NK-92 (cell line): ENCODE results near the gene DGKI.

Experiments used
- DNase-seq: peaks from one replicate; lab custom pipeline; 2025; ENCODE audit not compliant: unreplicated experiment; lab: John Stamatoyannopoulos, UW

The DGKI gene

DNA sequence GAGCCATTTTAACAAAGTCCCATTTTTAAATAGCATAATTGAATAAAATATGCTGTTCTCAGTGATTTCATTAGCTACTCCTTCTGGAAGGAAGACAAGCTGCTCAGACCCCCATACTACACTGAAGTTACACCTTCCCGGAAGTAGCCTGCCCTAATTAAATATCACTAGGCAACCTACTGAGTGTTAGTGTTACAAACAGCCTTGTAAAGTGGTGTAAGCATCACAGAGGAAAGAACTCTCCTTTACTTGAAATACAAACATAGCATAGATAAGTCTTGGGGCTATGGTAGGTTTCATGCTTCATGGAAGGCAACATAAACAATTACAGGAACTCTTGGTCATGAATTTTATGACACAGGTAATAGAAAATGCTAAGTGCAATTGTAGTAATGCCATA lies 459.8 kb downstream of the DGKI start:
- no peak for DNase-seq

DNA sequence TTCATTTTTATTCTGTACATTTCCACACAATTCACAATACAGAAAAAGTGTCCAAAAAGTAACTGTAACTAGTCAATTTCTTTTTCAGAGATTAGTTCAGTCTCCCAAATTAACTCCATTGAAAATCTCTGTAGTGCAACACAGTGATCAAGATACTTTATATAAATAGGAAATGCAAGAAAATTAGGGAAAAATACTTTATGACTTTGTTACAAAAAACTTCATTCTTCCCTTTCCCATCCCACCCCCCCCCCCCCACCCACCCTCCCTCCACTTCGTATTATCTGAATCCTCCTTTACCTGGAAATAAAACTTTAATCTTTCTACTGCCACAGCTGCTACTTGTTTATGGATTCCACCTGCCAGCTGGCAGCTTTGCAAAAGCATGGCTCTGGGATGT lies 465.7 kb downstream of the DGKI start:
- no peak for DNase-seq

DNA sequence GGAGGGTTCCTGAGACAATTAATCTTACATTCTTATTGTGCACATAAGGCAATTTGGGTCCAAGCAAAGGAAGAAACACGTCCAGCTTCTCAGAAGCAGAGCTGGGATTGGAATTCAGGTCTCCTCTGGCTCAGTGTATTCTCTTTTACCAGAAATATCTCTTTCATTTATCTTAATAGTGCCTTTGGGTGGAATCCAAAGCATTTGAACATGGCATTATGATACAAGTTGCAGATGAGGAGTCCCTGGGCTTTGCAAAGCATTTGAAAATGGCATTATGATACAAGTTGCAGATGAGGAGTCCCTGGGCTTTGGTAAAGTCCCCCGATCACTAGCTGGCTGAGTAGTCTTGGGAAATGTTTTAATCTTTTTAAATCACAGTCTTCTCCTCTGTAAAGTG lies 473.3 kb downstream of the DGKI start:
- no peak for DNase-seq

DNA sequence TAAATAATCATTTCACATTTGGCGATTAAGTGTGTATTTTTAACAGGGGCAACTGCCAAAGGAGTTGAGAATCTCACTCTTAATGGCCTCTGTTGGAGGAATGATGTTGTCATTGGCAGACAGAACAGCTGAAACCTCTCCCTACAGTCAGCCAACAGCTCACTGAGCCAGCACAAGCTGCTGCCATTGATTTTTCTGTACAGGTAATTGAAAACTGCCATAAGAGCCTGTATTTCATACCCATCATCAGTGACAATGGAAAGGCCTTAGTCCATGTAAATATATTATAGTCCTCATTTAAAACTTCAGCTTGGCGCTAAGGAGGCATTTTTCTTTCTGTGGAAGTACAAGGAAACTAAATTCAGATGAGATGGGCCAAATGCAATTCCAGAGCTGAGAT lies 475.2 kb downstream of the DGKI start:
- DNase-seq: no peak

DNA sequence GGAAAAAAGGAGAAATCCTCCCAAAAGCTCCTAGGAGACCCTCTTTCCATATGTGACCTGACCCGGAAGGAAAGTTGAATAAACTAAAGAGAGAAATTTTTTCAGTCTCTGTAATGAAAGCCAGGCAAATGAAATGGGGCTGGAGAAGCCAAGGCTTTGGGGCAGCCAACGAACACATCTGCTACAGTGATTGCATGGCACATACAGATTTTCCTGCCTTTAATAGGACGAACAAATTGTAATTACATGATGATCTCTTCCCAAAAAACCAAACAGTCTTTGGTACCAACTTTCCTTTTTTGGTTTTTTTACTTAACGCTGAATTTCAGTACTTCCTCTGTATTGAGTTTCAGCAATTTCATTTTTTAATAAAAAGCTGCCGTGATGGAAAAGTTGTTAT lies 479.8 kb downstream of the DGKI start:
- no peak for DNase-seq

DNA sequence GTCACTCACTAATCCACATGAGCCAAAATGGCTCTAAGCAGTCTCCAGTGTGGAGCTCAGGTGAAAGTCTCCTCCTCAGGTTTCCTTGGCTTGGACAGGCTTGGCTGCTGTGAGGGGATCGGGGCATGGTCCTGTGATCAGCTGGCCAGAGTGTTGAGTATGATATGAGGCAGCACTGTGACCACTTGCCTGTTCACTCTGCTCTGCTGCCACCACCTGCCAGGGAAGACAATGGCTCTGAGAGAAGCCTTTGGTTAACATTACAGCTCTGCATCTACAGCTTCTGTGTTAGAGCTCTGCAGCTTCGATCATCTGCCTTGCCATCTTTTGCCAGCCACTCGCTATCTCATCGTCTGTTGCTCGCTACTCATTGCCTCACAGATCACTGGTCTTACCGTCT lies 483.1 kb downstream of the DGKI start:
- DNase-seq: no peak

DNA sequence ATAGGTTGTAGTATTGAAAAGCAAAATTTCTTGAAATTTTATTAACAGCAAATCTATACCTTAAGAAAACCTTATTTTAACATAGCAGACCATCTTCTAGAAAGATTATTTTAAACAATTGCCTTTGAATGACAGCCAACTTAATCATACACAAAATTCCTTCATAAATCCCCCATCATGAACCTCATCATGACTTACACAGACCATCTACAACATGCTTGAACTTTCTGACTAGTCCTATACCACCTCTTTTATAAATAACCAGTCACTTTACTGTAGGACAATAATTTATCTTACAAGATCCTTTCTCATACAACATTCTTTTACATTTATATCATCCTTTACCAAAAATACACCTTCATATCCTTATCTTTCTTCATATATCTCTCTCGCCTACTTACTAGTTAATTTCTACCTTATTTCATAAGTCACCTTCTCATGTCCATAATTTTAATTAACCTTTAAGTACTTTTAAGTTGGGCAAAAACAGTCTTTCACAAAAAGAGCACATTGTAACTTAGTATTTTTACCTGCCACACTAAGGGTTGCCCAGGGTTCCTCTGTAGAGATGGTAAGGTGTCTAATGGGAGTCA lies 486.6 kb downstream of the DGKI start:
- DNase-seq: no peak

DNA sequence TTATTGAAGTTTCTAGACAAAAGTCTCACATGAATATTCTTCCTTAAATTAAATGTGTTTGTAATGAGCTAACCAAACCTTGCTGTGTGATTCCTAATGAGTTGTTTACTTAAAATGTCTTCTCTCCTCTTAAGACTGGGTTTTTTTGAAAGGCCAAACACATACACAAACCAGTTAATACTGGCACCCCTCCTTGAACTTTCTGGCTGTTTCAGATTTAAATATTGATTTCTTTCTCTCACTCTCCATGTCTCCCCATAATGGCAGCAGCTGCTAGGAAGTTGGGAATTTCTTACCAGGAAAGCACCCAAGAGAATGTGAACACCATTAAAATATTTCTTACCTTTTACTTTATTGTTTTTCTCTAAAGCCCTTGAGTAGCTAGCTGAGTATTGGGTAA lies 491.8 kb downstream of the DGKI start:
- DNase-seq: no peak

DNA sequence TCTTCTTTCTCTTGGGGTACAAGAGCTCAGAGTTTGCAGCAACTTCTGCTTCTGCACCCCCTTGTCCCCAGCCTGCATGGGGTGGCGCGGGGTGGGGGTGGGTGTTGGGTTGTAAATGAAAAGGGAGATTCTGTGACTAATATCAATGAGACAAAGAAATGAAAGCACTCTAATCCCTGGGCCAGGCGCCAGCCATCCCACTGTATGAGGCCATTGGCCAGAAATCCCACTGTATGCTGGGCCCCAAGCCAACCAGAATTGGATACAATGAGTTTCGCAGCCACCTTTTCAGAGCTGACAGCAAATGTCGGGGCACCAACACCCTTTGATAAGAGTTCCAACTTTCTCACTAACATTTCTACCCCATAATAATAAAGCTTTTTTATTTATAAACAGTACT lies 492.4 kb downstream of the DGKI start:
- no peak for DNase-seq

DNA sequence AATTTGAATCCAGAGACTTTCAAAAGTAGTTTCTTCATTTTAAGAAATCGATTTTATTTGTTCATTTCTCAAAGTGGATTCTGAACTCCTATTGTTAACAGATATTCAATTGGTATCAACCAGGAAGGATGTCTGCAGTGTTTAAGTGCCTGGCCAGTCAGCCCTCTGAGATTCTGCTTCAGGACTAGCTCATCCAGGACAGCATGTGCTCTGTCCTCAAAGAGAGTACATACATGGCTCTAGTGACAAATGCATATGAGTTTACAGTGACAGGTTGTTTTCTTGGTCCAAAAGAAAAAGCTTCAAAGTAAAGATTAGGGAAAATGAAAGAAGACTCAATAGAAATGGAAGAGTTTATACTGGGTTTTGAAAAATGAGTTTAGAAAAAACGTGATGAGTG lies 494.8 kb downstream of the DGKI start:
- DNase-seq: no peak

DNA sequence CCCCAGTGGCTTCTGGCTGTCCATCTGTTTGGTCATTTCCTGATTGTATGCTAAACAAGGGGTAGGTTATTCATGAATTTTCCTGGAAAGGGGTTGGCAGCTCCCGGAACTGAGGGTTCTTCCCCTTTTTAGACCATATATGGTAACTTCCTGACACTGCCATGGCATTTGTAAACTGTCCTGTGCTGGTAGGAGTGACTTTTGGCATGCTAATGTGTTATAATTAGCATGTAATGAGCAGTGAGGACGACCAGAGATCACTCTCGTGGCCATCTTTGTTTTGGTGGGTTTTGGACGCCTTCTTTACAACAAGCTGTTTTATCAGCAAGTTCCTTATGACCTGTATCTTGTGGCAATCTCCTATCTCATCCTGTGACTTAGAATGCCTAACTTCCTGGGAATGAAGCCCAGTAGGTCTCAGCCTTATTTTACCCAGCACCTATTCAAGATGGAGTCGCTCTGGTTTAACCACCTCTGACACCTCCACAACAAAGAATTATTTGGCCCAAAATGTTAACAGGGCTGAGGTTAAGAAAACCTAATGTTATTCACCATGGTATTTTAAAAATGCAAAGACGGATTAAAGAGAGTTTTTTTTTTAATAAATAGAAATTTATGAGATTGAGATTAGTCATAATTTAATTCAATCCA lies 500.9 kb downstream of the DGKI start:
- no peak for DNase-seq

DNA sequence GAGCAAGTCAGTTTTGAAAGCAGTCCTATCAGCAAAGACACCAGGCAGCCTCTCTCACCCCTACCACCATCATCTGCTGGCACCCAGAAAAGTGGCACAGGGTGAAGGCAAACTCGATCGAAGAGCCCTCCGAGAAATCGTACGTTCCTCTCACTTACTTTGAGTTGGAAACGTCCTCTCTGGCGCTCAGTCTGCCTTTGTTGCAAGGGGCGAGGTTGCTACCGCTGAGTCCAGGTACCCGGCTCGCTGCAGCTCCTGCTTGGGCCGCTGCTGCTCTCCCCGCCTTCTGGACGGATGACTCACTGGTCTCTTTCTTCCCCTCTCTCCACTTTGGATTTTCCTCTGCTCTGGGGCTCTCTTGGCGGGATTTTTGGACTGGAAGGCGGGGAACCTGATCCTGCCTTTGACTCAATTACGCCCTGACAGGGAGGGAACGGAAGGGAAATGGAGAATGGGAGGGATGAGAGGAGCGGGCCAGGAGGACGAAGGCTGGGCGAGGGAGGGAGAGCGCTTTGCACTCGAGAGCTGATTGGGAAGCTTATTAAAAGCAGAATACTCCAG lies 503.4 kb downstream of the DGKI start, which contains the start of gene PTN:
Gene PTN (minus strand): TSS at position 453 of the 561 bp plus-strand sequence. CDS start 88,760 bp downstream, outside the sequence.
- DNase-seq: no peak

DNA sequence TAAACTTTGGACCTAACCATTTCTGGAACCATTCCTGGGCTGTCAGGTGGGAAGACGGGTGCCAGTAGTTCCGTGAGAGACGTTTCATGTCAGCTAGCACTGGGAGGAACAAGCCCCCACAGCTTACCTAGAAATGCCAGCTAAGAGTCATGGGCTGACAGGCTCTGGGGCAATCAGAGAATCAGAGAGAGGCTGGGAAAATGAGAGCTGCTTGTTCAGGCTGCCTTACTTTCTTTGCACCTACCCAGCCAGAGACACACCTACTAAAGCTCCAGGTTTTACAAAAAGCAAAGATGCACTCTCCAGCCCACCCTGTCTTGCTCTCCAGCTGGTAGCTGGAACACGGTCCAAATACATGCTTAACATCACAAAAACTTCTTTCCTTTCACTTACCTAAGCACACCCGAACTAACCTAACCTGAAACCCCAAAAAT lies 503.9 kb downstream of the DGKI start:
- DNase-seq: no peak

DNA sequence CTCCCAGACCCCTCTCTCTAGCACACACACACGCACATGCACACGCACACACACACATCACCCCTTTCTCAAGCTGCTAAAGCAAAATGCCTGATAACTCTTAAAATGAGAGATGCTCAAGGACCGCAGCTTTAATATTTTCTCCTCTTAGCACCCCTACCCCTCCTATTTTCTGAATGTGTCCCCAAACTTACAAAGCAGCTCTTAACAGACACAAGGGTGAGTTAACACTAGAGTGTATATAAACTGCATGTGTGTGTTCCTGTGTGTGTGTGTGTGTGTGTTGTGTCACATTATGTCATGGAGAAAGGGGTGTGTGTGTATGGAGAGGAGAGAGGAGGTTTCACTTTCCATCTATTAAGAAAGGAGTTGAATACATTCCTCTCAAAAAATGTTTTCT lies 504.5 kb downstream of the DGKI start:
- DNase-seq: no peak

DNA sequence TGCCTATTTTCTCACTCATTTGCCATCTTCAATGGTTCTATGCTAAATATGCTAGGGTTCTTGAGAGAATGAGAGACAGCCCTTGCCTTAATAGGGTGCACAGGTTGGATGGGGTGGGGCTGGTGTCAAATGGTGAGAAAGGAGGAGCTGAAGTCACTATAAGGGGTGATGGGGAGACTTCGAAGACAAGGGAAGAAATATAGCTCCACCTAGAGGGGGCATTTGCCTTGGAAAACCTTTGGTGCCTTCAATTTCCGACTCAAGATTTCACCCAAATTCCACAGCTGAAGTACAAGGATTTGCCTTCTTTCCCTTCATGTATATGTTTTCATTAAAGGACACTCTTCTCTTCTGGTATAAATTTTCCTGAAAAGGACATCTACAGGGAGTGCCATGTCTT lies 508.9 kb downstream of the DGKI start:
- DNase-seq: no peak

DNA sequence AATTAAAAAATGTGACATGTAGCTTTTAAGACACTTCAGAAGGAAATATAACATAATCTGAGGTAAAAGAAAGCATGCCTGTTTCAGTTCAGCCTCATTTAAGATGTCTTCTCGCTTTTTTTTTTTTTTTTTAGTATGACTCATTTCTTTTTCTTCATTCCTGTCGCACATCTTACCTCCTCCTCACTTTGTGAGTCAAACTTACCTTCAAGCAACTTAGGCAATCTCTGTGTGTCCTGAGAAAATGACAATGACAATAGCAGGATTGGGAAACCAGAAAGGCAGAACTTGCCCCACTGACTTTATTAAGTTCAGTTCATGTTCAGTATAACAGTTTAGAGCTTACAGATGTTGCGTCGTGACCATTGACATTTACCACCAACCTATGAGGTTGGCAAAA lies 511.0 kb downstream of the DGKI start:
- DNase-seq: no peak

DNA sequence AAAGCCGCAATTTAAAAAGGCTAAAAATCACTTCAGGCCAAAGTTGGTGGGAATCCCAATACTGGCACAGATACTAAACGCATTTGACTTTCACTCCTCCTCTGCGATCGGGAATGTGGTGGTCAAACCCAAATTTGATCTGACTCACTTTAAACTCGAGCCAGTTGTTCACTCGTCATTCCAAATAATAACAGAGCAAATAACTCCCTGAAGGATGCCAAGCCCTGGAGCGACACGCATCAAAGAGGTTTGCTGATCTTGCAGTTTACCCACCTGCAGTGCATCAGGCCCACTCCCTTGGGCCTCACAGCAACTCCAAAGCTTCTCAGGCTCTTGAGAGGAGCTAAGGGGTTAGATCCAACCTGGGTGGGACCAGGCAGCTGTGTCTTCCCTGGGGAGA lies 515.4 kb downstream of the DGKI start:
- no peak for DNase-seq
